ENCODE data around the gene STX8.
"Not testable (repeated sequence)": the region's sequence is repeated elsewhere in the genome, so short reads cannot be mapped to it uniquely, and the experiment has no call there.

Gene STX8

DNA sequence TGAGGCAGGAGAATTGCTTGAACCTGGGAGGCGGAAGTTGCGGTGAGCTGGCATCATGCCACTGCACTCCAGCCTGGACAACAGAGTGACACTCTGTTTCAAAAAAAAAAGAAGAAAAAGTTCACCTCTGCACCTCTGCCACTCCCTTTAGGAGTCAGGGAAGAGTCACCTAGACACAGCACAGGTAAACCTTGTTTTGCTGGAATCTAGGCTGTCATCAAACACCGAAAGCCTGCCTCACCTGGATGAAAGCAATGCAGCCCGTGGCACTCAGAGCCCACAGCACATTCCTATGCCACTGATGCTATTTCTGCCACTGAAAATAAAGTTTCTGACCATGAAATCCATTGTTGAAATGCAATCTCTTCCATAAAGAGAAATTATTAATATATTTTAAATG, 23.0 kb upstream of the STX8 start:
- no peak overlapping the region for H3K4me3 ChIP-seq (ENCODE audit: low read depth, low read length)
- DNase-seq (ENCODE audit: low read depth): no peak
- TF ChIP-seq CTCF (IDR thresholded peaks at IDR 0.05; ENCODE audit: control insufficient read depth, extremely low read depth, insufficient read depth): no peak

DNA sequence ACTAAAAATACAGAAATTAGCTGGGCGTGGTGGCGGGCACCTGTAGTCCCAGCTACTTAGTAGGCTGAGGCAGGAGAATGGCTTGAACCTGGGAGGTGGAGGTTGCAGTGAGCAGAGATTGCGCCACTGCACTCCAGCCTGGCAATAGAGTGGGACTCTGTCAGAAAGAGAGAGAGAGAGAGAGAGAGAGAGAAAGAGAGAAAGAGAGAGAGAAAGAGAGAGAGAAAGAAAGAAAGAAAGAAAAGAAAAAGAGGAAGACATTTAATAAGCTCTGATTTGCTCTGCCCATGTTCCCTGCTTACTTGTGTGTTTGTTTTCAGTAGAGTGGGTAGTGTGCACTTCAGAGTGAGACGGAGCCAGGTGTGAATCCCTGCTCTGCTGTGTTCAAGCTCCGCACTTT, 22.0 kb upstream of the STX8 start:
- not testable (repeated sequence) for H3K4me3 ChIP-seq (ENCODE audit: low read depth, low read length); DNase-seq (ENCODE audit: low read depth)

GRCh38 chr17:9594065-9594464, 18.4 kb upstream of the STX8 start:
- no peak for DNase-seq (ENCODE audit: low read depth)
- H3K4me3 ChIP-seq (ENCODE audit: low read depth, low read length): no peak overlapping the region
- no peak for TF ChIP-seq CTCF (IDR thresholded peaks at IDR 0.05; ENCODE audit: control insufficient read depth, extremely low read depth, insufficient read depth)

DNA sequence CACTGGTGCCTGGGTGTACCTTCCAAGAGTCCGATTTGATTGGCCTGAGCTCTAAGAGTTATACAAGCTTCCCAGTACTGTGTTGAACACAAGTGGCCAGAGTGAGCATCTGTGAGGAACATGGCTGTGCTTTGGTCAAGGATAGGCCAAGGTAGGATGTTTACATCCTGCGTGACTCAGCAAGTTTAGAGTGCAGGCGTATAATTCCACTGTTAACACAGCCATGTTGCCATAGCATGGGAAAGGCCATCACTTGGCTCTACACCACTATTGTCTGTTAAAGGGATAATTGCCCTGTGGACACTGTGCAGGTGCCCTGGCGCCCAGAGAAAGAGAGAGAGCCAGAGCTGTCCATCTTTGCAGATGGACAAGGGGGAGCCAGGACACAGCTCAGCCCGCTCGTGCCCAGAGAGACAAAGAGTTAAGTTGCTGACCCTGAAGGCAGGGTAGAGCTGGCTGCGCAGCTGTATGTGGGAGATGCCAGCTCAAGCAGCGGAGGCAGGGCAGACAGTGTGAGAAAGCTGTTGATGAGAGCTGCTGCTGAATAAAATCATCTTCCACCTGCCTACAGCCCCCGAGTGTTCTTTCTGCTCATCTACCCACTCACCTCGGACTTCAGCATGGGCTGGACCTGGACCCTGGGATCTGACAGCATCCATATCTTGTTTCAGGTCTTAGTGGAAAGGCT, 12.5 kb upstream of the STX8 start:
- H3K4me3 ChIP-seq (ENCODE audit: low read depth, low read length): no peak overlapping the region
- DNase-seq (ENCODE audit: low read depth): no peak
- TF ChIP-seq CTCF (IDR thresholded peaks at IDR 0.05; ENCODE audit: control insufficient read depth, extremely low read depth, insufficient read depth): no peak

- DNase-seq (ENCODE audit: low read depth): no peak
- no peak for TF ChIP-seq CTCF (IDR thresholded peaks at IDR 0.05; ENCODE audit: control insufficient read depth, extremely low read depth, insufficient read depth)
- no peak overlapping the region for H3K4me3 ChIP-seq (ENCODE audit: low read depth, low read length)
Measured at GRCh38 chr17:9577373-9577709, 1.7 kb upstream of the STX8 start.

GRCh38 chr17:9576521-9577372, 1.1 kb upstream of the STX8 start, which contains the start of gene CFAP52:
CFAP52 (plus strand) TSS chr17:9576642; CDS start chr17:9576696, 54 bp downstream.
- DNase-seq (ENCODE audit: low read depth): peak; percentile 27
- peak; percentile 82 for TF ChIP-seq CTCF (IDR thresholded peaks at IDR 0.05; ENCODE audit: control insufficient read depth, extremely low read depth, insufficient read depth)
- peak within 1 kb of the TSS; percentile 76 for H3K4me3 ChIP-seq (ENCODE audit: low read depth, low read length)

- H3K4me3 ChIP-seq (ENCODE audit: low read depth, low read length): no peak overlapping the region
- no peak for TF ChIP-seq CTCF (IDR thresholded peaks at IDR 0.05; ENCODE audit: control insufficient read depth, extremely low read depth, insufficient read depth)
- no peak for DNase-seq (ENCODE audit: low read depth)
Measured at GRCh38 chr17:9571201-9571600, 4.4 kb downstream of the STX8 start.

Measured in LNCaP clone FGC (cell line).